Putamen (tissue), 1 donor: ENCODE results near the gene PUS3.

ENCODE experiments used
- DNase-seq: peaks from one replicate; pipeline ENCODE4 v3.0.0-alpha.2; 2016; ENCODE audit warnings: low spot score

PUS3 gene

DNA sequence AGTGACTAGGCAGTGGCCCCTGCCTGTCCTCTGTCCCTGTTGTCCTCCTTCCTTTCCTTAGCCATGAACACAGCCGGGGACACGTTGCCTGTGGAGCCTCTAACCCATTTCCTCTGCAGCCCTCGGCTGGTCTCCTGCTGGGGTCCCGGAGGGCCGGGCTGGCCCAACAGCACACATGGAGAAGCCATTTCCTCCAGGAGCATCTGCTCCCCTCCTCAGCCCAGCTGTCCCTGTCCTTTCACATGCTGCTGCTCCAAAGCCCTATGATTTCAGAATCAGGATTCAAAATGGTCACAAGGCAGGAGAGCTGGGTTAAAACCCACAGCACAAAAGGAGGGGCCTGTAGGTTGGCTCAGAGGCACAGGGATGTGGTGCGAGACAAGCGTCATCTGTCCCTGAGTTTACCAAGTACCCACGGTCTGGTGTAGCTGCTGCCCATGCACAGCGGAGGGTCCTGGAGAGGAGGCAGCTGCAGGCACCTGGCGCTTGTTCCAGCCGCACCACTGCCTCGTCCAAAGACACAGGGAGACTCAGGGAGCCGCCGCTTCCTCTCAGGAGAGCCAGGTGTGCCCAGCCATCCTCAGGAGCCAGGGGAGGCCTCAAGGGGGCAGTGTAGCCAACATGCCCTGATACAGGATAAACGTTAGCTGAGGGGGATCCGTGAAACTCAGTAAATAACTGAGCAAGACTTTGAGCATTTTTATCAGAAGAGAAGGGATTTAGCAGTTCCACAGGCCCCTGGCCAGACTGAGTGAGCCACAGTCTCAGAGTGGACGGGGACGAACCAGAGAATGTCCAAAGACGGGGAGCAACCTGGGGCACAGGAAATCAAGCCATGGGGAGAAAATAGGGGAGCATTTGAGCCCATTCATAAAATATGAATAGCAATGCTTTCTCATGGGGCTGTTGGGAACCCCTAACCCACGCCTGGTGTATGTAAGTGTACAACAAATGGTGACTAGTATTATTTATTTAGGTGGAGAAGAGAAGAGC, 38.9 kb upstream of the PUS3 start:
- no peak for DNase-seq

DNA sequence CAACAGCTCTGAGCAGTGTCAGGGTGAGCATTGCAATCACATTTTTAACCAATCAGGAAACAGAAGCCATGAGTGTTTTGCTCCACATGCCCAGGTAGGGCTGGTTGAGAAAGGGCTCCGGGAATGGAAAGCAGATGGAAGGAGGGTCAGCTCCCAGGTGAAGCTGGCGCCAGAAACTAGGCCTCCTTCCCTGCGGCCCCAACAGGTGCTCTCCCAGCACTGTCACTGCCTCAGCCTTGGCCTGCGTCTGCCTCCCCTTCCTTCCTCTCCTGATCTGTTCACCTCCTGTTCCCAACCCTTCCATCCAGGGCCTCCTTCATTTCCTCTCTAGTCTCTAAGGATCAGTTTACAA, 38.2 kb upstream of the PUS3 start:
- DNase-seq, result no peak

DNA sequence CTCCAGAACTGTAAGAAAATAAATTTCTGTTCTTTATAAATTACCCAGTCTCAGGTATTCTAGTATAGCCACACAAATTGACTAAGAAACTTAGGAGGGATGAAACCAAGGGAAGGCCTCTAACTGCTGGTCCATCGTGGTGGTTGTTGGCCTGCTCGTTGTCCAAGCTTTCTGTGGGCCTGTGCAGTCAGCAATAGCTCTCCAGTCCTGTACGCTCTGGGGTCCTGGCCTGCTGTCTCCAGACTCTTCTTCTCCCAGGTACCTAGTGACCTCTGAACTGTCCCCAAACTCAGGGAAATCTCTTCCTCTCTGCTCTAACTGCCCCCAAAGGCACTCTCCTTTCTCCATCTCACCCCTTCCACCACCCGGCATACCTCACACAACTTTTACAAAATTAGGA, 37.1 kb upstream of the PUS3 start:
- no peak for DNase-seq

DNA sequence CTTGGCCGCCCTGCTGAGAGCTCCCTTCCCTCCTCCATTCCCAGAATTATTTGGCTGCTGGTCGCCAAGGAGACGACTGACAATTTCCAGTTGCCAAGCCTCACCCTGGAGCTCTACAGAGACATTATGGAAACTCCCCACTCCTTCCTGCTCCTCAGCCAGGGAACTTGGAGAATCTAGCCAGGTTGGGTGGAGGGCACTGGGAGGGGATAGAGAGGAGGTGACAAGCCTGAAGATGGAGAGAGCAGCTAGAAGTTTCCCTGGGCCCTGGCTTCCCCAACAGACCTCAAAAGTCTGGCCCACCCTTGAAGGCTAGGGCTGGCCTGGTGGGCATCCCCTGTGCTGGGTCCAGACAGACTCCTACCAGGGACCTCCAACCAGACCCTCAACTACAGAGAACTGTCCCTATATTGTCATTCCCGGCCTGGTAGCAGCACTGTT, 36.1 kb upstream of the PUS3 start:
- DNase-seq, result peak; percentile 35

DNA sequence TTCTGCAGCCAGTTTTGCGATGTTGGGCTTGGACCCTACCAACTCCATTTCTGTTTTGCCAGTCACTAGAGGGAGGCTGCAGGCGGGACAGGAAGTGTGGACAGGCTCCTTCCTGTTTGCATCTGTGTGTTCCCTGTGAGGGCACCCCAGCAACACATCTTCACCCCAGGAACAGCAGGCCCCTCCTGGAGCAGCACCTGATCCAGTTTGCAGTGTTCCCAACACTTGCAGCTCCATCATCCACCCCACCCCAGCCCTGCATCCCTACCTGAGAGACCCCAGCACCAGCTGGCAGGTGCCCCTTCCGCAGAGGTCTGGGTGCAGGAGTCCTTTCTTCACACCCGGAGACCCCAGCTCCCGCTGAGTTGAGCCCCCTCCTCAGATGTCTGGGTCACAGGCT, 35.4 kb upstream of the PUS3 start:
- no peak for DNase-seq

DNA sequence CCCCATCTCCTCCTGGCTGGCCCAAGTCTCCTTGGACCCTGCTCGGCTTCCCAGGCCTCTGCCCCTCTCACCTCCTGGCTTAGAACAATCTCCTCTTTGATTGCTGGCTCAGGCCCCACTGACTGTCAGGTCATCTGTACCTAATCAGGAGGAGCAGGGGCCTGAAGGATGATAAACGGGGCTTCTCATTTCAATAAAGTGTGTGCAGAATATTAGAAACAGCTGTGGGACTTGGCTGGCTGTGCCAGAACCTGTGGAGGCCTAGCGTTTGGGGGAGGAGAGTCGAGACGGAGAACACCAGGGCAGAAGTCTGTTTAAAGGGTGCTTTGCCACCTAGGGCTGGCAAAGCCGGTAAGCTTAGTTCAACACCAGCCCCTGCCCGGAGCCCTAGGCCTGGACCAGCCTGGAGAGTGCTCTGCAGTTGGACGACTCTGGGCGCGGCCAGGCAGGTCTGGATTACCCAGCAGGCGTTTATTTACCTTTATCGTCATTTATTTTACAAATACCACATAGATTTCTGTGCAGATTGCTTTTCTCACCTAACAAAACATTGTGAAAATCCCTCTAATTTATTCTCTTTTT, 32.7 kb upstream of the PUS3 start:
- DNase-seq, result no peak

DNA sequence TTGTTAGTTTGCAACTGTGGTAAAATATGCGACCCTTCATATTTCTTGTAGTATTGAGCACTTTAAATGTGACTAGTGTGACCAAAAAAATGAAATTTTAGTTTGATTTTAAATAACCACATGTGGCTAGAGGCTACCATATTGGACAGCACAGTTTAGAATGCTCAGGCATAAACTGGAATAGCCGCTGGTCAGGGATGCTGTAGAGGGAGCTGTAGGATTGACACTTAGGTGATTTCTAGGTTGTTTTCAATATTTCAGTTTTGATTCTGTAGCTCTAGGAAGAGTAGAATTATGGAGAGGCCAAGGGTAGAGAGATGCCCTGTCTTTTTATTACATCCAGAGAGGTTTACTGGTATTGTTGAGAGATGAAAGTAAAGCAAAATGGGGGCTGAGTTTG, 32.0 kb upstream of the PUS3 start:
- no peak for DNase-seq

DNA sequence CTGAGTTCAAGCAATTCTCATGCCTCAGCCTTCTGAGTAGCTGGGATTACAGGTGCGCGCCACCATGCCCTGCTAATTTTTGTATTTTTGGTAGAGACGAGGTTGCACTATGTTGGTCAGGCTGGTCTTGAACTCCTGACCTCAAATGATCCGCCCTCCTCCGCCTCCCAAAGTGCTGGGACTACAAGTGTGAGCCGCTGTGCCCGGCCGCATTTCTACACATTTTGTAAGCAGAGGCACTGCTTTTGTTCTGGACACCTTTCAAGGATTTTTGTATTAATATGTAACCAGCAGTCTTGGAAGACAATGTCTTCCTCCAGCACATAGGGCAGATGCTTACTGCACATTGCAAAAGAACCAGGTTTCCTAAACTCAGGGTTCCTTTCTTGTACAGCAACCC, 31.5 kb upstream of the PUS3 start:
- no peak for DNase-seq

DNA sequence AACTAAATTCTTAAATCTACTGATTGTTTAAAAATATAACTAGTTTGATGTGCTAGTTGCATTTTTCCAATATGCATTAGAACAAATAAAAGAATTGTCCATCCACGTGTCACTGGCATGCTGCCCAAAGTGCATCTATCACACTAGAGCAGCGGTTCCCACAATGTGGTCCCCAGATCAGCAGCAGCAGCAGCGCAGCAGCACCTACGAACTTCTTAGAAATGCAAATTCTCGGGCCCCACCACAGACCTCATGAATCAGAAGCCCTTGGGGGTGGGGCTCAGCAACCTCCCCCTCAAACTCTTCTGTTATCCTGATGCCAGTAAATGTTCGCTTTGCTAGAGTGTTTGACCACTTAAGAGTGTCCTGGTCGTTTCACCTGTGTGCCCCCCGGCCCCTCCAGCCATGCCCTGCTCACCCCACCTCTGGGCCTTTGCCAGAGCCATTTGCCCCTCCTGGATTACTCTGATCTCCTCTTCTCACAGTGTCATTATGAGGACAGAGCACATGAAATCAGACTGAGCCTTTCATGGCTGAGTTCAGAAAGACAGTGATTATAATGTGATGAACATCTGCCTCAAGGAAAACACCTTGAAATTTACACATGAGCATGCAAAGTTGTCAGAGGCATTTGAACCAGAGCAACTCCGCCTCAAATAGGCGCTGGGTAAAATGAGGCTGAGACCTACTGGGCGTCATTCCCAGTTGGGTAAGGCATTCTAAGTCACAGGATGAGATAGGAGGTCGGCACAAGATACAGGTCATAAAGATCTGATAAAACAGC, 30.2 kb upstream of the PUS3 start:
- DNase-seq, result no peak

DNA sequence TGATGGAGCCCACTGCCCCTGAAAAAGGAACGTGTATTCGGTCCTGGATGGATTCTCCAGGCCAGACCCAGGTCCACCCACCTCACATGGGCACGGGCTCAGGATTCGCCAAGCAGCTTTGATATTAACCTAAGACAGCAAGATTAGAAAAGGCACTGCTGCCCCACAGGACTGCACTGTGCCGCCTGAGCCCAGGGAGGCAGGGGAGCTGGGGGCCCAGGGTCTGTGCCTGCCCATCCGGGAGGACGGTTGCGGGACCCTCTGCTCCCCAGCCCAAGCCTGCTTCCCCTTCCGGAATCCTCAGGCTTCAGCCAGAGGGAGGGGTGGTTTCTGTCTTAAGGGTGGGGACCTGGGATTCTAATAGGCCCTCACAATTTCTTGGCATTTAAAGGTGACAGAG, 29.3 kb upstream of the PUS3 start:
- DNase-seq, result no peak

DNA sequence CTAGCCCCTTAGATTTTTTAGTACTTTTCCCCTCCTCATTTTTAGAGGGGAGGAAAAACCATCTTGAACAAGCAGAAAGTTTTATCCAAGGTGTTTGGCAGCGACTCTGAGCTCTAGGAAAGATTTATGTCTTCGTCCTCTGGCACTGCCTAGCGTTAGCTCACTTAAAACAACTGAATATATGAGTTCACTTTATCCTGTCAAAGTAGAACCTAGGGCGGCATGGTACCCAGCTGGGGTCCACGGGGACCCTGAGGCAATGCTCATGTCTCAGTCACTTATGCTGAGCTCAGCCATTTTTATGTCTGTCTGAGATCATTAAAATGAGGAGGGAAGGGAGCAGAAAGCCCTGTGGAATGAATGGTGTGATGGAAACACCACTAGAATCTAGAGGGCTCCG, 28.7 kb upstream of the PUS3 start:
- no peak for DNase-seq

DNA sequence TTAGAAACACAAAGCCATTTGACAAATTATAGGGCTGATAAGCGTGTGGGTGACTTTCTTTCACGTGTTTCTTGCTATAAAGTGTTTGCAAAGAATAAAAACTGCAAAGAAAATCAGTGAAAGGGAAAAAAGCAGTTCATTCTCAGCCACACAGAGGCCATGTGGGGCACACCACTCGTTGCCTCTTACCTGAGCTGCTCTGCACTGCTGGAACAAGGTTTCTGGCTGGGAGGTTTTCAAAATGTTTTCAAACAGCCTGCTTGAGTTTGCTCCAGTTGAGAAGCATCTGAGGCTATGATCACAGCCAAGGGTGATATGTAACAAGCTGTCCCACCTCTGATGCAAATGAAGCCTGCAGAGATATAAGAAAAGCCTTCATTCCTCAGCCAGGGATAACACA, 28.1 kb upstream of the PUS3 start:
- no peak for DNase-seq

DNA sequence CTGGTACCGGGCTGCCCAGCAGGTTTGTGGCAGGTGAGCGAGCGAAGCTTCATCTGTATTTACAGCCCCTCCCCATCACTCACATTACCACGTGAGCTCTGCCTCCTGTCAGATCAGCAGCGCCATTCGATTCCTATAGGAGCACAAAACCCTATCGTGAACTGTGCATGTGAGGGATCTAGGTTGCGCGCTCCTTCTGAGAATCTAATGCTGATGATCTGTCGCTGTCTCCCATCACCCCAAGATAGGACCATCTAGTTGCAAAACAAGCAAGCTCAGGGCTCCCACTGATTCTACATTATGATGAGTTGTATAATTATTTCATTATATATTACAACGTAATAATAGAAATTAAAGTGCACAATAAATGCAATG, 27.1 kb upstream of the PUS3 start:
- no peak for DNase-seq

DNA sequence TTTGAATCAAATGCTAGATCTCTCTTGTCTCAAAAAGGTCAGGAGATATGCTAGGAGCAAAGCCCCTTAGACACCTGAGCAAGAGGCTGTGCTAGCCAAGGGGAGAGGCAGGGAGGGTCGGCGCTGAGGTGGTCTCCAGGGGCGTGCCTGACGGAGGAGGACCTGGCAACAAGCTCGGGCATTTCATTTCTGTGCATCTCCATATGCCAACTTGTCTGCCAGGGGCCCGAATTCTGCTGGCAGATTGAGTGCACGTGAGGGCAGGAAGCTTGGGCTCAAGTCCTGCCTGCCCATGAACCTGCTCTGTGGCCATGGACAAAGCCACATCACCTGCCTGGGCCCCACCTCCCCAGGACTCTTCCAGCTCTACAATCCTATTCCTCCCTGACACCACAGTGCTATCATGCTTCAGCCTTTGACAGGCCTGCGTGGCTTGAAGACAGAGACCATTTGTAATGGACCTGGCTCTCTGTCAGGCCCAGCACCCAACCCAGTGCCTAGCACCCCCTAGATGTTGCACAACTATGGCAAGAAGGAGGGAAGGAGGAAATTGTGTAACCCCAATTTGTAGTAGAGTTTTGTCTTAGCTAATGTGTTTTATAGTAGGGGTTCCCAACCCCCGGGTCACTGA, 26.6 kb upstream of the PUS3 start:
- no peak for DNase-seq

DNA sequence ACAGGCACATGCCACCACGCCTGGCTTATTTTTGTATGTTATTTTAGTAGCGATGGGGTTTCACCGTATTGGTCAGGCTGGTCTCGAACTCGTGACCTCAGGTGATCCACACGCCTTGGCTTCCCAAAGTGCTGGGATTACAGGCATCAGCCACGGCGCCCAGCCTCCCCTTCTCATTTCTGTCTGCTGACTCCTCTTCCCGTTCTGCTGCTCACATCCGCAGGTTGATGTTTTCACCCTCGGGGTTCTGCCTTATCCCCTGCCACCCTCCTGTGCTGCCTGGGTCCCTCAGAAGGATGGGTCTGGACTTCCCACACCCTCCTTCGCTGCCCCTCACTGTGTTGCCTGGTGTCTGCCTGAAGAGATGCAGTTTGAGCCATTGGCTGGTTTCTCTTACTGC, 23.7 kb upstream of the PUS3 start:
- no peak for DNase-seq

DNA sequence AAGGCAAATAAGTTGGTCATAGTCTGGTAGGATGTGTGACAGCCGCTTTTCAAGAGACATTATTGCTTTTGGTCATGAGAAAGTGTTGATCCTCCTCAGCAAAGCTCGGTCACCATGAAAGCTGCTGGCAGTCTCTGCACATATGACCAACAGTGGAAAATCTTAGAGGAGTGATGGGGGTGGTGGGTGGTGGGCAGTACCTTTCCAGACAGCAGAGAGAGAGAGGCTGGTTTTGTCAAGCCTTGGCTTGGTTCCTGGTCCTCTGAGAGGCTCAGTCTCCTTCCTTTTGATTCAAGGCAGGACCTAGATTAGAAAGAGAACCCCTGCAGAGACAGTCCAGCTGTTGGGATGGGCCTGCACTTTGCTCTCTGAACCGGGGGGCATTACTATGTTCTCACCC, 22.8 kb upstream of the PUS3 start:
- no peak for DNase-seq

DNA sequence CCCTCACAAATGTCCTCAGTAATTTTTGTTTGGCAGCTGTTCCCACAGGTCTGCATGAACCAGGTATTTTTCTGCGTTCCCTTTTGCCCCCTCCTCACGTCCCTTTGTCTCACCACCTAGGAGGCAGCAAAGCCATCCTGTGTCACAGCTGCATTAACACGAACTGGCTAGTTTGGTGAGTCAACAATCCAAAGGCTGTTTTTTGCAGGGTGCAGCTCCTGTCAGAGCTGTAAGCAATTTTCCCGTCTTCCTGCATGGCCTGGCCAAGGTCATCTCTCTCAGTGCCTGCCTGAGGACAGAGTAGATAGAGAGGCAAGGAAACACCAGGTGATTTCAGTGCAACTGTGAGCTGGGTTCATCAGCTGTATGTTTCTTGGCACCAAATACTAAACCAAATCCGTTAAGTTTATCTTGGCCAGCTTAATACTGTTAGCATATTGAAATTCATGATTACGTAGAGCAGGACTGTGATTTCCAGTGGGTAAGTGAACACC, 22.3 kb upstream of the PUS3 start:
- no peak for DNase-seq

DNA sequence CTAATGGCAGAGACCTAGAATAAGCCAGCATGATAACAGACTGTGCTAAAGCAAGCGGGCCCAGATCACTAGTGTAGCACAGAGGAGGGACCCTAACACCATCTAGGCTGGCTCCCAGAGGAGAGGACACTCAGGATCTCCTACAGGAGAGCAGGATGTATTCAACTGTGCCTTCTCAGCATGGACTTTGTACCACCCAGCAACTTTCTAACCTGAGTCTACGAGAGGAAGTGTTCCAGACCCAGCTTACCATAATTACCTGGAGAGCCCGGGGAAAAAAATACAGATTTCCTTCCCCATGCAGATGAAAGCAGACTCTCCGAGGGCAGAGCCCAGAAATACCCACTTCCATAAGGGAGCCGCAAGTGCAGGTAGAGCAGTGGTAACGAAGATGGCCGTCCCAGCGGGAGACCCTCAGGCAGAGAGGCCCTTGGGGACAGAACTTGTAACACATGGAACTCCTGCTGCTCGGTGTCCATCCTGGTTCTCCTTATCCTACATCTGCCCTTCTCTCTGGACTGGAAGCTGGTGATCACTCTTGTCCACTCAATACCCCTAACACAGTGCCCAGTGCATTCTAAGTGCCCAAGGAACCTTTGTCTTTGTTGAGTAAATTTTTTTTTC, 21.5 kb upstream of the PUS3 start:
- no peak for DNase-seq

DNA sequence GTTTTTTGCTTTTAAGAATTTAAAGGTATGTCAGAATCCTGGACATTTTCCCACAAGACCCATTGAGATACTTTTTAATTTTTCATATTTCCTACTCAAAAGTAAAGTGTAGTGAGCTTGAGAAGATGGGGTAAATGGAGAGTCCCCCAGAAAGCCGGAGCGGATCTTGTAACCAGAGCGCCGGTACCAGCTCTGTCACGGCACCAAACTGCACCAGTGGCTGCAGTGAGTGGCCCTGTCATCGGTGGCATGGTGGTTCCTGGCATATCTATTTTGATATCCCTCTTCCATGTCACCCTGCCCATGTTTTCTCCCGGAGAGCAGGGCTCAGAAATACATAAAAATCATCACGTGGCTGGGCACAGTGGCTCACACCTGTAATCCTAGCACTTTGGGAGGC, 20.6 kb upstream of the PUS3 start:
- no peak for DNase-seq

DNA sequence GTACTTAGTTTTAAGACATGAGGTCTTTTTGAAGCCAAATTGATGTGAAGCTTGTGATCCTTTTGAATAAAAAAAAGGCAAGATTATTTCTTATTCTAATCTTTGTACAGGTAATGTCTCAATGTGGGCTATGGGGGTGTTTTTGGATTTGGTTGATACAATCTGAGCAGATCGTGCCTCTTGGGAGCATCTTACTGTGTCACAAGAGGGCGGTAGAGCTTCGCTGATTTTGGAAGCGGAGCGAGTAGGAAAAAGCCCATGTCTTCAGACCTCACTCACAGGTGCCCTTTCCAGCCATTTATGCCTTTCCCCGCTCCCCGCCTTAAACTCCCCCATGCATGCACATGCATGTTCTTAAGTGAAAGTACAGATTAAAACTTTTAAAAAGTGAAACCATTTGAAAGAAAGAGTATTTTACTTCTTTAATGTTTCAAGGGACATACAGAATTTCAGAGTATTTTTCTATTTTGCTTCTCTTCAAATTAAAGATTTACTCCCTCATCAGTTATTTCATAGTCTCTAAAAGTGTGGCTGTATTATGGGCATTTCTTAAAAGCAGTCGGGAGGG, 20.1 kb upstream of the PUS3 start:
- DNase-seq, result peak; percentile 59

DNA sequence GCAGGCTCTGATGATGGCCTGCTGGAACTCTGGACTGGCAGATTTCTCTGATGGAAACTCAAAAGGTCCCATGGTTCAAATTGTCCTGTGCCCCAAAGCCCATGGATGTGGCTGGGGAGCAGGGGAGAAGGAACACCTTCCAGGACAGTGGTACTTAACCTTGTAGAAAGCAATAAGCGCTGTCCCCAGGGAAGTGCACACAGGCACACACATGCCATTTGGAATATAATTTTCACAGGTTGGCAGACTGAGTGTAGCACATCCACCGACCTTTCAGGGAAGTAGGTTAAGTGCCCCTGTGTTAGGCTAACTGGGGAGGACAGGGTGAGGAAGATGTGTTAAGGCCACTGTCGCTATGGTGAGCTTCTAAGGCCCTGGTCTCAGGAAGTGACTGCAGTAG, 19.1 kb upstream of the PUS3 start:
- no peak for DNase-seq

DNA sequence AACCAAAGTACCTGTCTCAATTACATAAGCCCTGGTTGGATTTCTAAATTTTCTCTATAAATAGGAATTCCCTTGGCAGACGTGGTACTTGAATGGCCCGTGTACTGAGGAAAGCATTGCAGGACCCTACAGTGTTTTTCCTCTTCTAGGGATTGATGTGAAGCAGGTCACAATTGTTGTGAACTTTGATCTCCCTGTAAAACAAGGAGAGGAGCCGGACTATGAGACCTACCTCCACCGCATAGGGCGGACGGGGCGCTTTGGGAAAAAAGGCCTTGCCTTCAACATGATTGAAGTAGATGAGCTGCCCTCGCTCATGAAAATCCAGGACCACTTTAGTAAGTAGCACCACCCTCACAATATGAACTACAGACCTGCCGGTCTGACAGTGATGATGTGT, 18.0 kb upstream of the PUS3 start:
- DNase-seq, result no peak
